ENCODE measurements around the gene NDEL1. TPM values are rescaled to one million over a fixed set of nuclear protein-coding genes. Genes with fewer than 3 reads are reported as not detected.
A peak's percentile ranks its signal among the peaks of the same experiment; 100 is the strongest.

NDEL1 gene
- total and polyA plus RNA-seq, 9 of the 15 experiments (the other 6 are each of a cell fraction or from before 2014, with no cell fraction given): 0.86 to 30.5 (median 22.7) TPM

DNA sequence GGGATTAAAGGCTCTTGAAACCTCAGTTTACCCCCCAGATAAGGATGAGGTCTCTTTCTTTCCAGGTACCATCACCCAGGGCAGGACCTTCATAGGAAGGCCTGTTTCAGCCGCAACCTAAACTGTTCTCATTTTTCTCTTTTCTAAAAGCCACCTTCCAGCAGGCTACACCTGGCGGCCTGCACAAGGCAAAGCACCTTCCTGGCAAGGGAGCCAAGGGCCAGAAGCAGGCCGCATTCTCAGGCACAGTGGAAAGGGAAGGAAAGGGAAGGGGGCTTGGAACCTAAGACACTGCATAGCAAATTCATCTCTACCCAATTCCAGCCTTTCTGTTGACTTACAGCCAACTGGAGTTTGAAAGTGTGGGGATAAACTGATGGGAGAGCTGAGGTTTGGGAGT, 8.9 kb upstream of the NDEL1 start:
- Histone ChIP-seq H3K9ac (ENCODE audit: insufficient read depth in 1 of 2, low read depth in 2 of 2, low read length in 2 of 2) (no peak overlapping the region; a peak in 1 of 4 replicates), H3K9me1 (ENCODE audit: control insufficient read depth, insufficient read depth, low read length) (no peaks in the 10 kb centered on the region), H3K27ac (ENCODE audit: extremely low read depth, low read depth, low read length) (no peak overlapping the region), H3K9me3 (replicated peaks; ENCODE audit: control insufficient read depth, insufficient read depth, low read depth, low read length) (no peaks in the 10 kb centered on the region), H4K20me1 (replicated peaks; ENCODE audit: control insufficient read depth, insufficient read depth, low read length) (no peaks in the 10 kb centered on the region), H2AFZ (ENCODE audit: low read depth, low read length) (0 out of 2 replicates have a peak overlapping the region, but pooled peaks have one; percentile 51), H3K4me3 (no peak overlapping the region), H3K27me3 (ENCODE audit: control insufficient read depth in 2 of 2, insufficient read depth in 2 of 2, low read length in 2 of 2) (no peaks in the 10 kb centered on the region), H3K4me1 (replicated peaks in 1 of 2; ENCODE audit: control insufficient read depth in 2 of 2, insufficient read depth in 2 of 2, low read length in 2 of 2) (no peaks in the 10 kb centered on the region; a peak in 2 of 5 replicates), H3K36me3 (ENCODE audit: control insufficient read depth, insufficient read depth, low read length) (no peaks in the 10 kb centered on the region), H3K4me2 (ENCODE audit: insufficient read depth, low read length) (no peak overlapping the region), H3K79me2 (ENCODE audit: control insufficient read depth, insufficient read depth, low read length) (no peaks in the 10 kb centered on the region)
- intact Hi-C loops (cut with micrococcal nuclease) (no loop called here), in situ Hi-C loops (cut with MboI) (no loop called here)
- ATAC-seq (no peak), FAIRE-seq (no peak), DNase-seq (ENCODE audit: extremely low read depth in 1 of 4, low spot score in 3 of 4) (no peak)
- 75% methylated on average over 3 of the region's 3 CpGs for WGBS (ENCODE audit: insufficient coverage, low coverage, missing lambda C conversion rate)
- TF ChIP-seq ARID1B (IDR thresholded peaks at IDR 0.05): no peak
- ChIA-PET CTCF (ENCODE audit: low intra/inter-chr PET ratio) (no interaction called here), POLR2A (no interaction called here)
- BruUV-seq (replicated peaks): no TSS peak

DNA sequence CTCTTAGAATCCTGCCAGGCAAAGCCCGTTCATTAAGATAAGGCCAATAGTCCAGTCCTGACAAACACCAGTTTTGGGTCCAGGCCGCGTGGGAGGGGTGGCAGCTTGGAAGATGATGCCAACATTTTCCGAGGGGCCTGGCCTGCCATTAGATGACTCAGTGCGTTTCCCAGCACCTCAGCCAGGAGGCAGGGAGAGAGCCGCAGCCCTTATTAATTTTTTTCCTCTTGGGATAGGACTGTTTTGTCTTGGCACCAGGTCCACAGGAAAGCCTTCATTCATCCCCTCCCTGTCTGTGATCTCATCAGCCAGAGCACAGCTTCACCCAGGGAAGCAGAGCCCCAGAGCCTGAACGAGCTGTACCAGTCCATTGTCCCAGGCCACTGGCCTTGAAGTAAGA, 4.7 kb upstream of the NDEL1 start:
- WGBS (ENCODE audit: insufficient coverage, low coverage, missing lambda C conversion rate): 50% methylated on average over 7 of the region's 7 CpGs
- in situ Hi-C loops (cut with MboI) (no loop called here), intact Hi-C loops (cut with micrococcal nuclease) (no loop called here)
- Histone ChIP-seq H2AFZ (ENCODE audit: low read depth, low read length) (peak overlapping the region; percentile 62), H3K9me1 (ENCODE audit: control insufficient read depth, insufficient read depth, low read length) (no peaks in the 10 kb centered on the region), H3K36me3 (ENCODE audit: control insufficient read depth, insufficient read depth, low read length) (no peaks in the 10 kb centered on the region), H3K4me2 (ENCODE audit: insufficient read depth, low read length) (no peak overlapping the region), H3K9ac (ENCODE audit: insufficient read depth in 1 of 2, low read depth in 2 of 2, low read length in 2 of 2) (no peak overlapping the region; a peak in 1 of 4 replicates), H3K4me3 (no peak overlapping the region), H3K9me3 (replicated peaks; ENCODE audit: control insufficient read depth, insufficient read depth, low read depth, low read length) (no peaks in the 10 kb centered on the region), H4K20me1 (replicated peaks; ENCODE audit: control insufficient read depth, insufficient read depth, low read length) (no peaks in the 10 kb centered on the region), H3K27me3 (ENCODE audit: control insufficient read depth in 2 of 2, insufficient read depth in 2 of 2, low read length in 2 of 2) (no peaks in the 10 kb centered on the region), H3K4me1 (replicated peaks in 1 of 2; ENCODE audit: control insufficient read depth in 2 of 2, insufficient read depth in 2 of 2, low read length in 2 of 2) (peaks cover 0 to 2% of the 10 kb centered on the region in 2 experiments; a peak in 2 of 5 replicates), H3K79me2 (ENCODE audit: control insufficient read depth, insufficient read depth, low read length) (peaks cover under 1% of the 10 kb centered on the region; the same call in 1 of the 3 replicates), H3K27ac (ENCODE audit: extremely low read depth, low read depth, low read length) (no peak overlapping the region)
- ATAC-seq (no peak), FAIRE-seq (no peak), DNase-seq (ENCODE audit: extremely low read depth in 1 of 4, low spot score in 3 of 4) (no peak)
- BruUV-seq (replicated peaks): no TSS peak
- POLR2A ChIA-PET: interaction anchor here (0.8 to 2.5 kb wide), 3 partner anchors 10 to 531 kb away, joined by 3 to 12 read pairs (median 5); no protein-coding TSS in a partner anchor
- CTCF ChIA-PET (ENCODE audit: low intra/inter-chr PET ratio): no interaction called here
- no peak for TF ChIP-seq ZFP30 (CRISPR knock-in tag; IDR thresholded peaks at IDR 0.05; ENCODE audit: borderline replicate concordance)
- no peak for TF ChIP-seq MTA3 (IDR thresholded peaks at IDR 0.05; ENCODE audit: borderline replicate concordance)
- no peak for TF ChIP-seq RBM22 (IDR thresholded peaks at IDR 0.05; ENCODE audit: low read depth, low read length, poor library complexity, severe bottlenecking)
- no peak for TF ChIP-seq RBM34 (IDR thresholded peaks at IDR 0.05; ENCODE audit: borderline replicate concordance, insufficient read depth, low read length)
- TF ChIP-seq BMI1 (IDR thresholded peaks at IDR 0.05; ENCODE audit: low read length): no peak
- TF ChIP-seq POU5F1 (IDR thresholded peaks at IDR 0.05; ENCODE audit: borderline replicate concordance, low read depth, low read length, partially characterized antibody): no peak
- TF ChIP-seq NR1H2 (CRISPR knock-in tag; IDR thresholded peaks at IDR 0.05): no peak
- TF ChIP-seq ZNF175 (CRISPR knock-in tag; IDR thresholded peaks at IDR 0.05; ENCODE audit: low read depth): no peak
- TF ChIP-seq, protein P1, sequence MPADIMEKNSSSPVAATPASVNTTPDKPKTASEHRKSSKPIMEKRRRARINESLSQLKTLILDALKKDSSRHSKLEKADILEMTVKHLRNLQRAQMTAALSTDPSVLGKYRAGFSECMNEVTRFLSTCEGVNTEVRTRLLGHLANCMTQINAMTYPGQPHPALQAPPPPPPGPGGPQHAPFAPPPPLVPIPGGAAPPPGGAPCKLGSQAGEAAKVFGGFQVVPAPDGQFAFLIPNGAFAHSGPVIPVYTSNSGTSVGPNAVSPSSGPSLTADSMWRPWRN (IDR thresholded peaks at IDR 0.05; ENCODE audit: low read depth): no peak
- TF ChIP-seq MXI1 (IDR thresholded peaks at IDR 0.05; ENCODE audit: low read depth, low read length): no peak
- TF ChIP-seq HIVEP1 (CRISPR knock-in tag; IDR thresholded peaks at IDR 0.05): no peak
- TF ChIP-seq SAP30 (IDR thresholded peaks at IDR 0.05; ENCODE audit: borderline replicate concordance, insufficient read depth, low read depth, low read length, poor library complexity, severe bottlenecking): no peak
- no peak for TF ChIP-seq POLR2H (tag; IDR thresholded peaks at IDR 0.05; ENCODE audit: low read depth)

All from K562 (cell line).